GM11168 (cell line): ENCODE measurements around the gene DNAAF8.
"Not testable (repeated sequence)": the region's sequence is repeated elsewhere in the genome, so short reads cannot be mapped to it uniquely, and the experiment has no call there.

Experiments used
- in situ Hi-C: fragments of 300-500 bp; cut with MboI; formaldehyde crosslinking; loops from one replicate; pipeline ENCODE4 v1.12.0; 2022; ENCODE audit warnings: low sequenced_read_pairs; ENCODE audit not compliant: unreplicated experiment

DNAAF8 gene

GRCh38 chr16:4776141-4776705 is 41.9 kb downstream of the DNAAF8 start:
- in situ Hi-C loops: no loop called here

GRCh38 chr16:4777339-4778049 is 43.2 kb downstream of the DNAAF8 start:
- in situ Hi-C loops: no loop called here

GRCh38 chr16:4778050-4778392 is 43.7 kb downstream of the DNAAF8 start:
- in situ Hi-C loops: no loop called here

GRCh38 chr16:4780235-4780634 is 45.9 kb downstream of the DNAAF8 start:
- in situ Hi-C loops: no loop called here

- in situ Hi-C loops: no loop called here
Measured at GRCh38 chr16:4783251-4783950, 49.1 kb downstream of the DNAAF8 start.

GRCh38 chr16:4783951-4784336 is 49.6 kb downstream of the DNAAF8 start:
- in situ Hi-C loops: no loop called here

- in situ Hi-C loops: not testable (repeated sequence)
Measured at GRCh38 chr16:4784444-4784987, 50.2 kb downstream of the DNAAF8 start.

- in situ Hi-C loops: no loop called here
Measured at GRCh38 chr16:4785758-4786433, 51.6 kb downstream of the DNAAF8 start.

- in situ Hi-C loops: no loop called here
Measured at GRCh38 chr16:4787068-4787467, 52.7 kb downstream of the DNAAF8 start.

GRCh38 chr16:4787627-4788482 is 53.5 kb downstream of the DNAAF8 start, which contains the start of gene SEPTIN12:
SEPTIN12 (minus strand) TSS chr16:4788345; CDS start chr16:4787645, 700 bp downstream.
- in situ Hi-C loops: no loop called here

- in situ Hi-C loops: no loop called here
Measured at GRCh38 chr16:4788489-4788889, 54.2 kb downstream of the DNAAF8 start.

- in situ Hi-C loops: no loop called here
Measured at GRCh38 chr16:4788910-4789309, 54.6 kb downstream of the DNAAF8 start.

- in situ Hi-C loops: no loop called here
Measured at GRCh38 chr16:4790261-4790660, 55.9 kb downstream of the DNAAF8 start.

GRCh38 chr16:4790871-4791270 is 56.5 kb downstream of the DNAAF8 start:
- in situ Hi-C loops: no loop called here

GRCh38 chr16:4792951-4793513 is 58.7 kb downstream of the DNAAF8 start:
- in situ Hi-C loops: no loop called here

GRCh38 chr16:4795181-4795827 is 61.0 kb downstream of the DNAAF8 start, which contains the start of gene SMIM22:
SMIM22 (plus strand) TSS chr16:4795369; CDS start chr16:4795735, 366 bp downstream.
- in situ Hi-C loops: no loop called here

- in situ Hi-C loops: no loop called here
Measured at GRCh38 chr16:4795828-4796572, 61.7 kb downstream of the DNAAF8 start.
